HuH-7 (cell line): ENCODE measurements around the gene METTL22.

Source experiments
- DNase-seq: peaks from one replicate; pipeline ENCODE4 v3.0.0; 2011; ENCODE audit warnings: low spot score

Gene METTL22

GRCh38 chr16:8594149-8594666 lies 27.3 kb upstream of the METTL22 start:
- DNase-seq: no peak

GRCh38 chr16:8595783-8596182 lies 25.7 kb upstream of the METTL22 start:
- DNase-seq: no peak

- DNase-seq: no peak
Measured at GRCh38 chr16:8596581-8596980, 24.9 kb upstream of the METTL22 start.

- DNase-seq: no peak
Measured at GRCh38 chr16:8600144-8600775, 21.2 kb upstream of the METTL22 start.

GRCh38 chr16:8605554-8605953 lies 15.9 kb upstream of the METTL22 start:
- no peak for DNase-seq

GRCh38 chr16:8607214-8607613 lies 14.3 kb upstream of the METTL22 start:
- no peak for DNase-seq

- no peak for DNase-seq
Measured at GRCh38 chr16:8611122-8611521, 10.4 kb upstream of the METTL22 start.

GRCh38 chr16:8611886-8612600 lies 9.5 kb upstream of the METTL22 start:
- no peak for DNase-seq

GRCh38 chr16:8614435-8615029 lies 7.0 kb upstream of the METTL22 start:
- no peak for DNase-seq

- DNase-seq: no peak
Measured at GRCh38 chr16:8619671-8620370, 1.7 kb upstream of the METTL22 start.

GRCh38 chr16:8620535-8620934 lies 963 bp upstream of the METTL22 start:
- DNase-seq: no peak

- no peak for DNase-seq
Measured at GRCh38 chr16:8621222-8621571, 301 bp upstream of the METTL22 start.

GRCh38 chr16:8622315-8622656 lies 788 bp downstream of the METTL22 start:
- DNase-seq: peak; percentile 44

GRCh38 chr16:8623634-8624033 lies 2.1 kb downstream of the METTL22 start:
- DNase-seq: no peak

GRCh38 chr16:8625491-8626087 lies 4.1 kb downstream of the METTL22 start:
- DNase-seq: no peak

- DNase-seq: no peak
Measured at GRCh38 chr16:8626946-8627345, 5.4 kb downstream of the METTL22 start.

- no peak for DNase-seq
Measured at GRCh38 chr16:8627456-8627855, 6.0 kb downstream of the METTL22 start.

- DNase-seq: no peak
Measured at GRCh38 chr16:8628981-8629725, 7.7 kb downstream of the METTL22 start.

- DNase-seq: no peak
Measured at GRCh38 chr16:8630255-8630953, 8.9 kb downstream of the METTL22 start.

GRCh38 chr16:8631373-8631772 lies 9.9 kb downstream of the METTL22 start:
- no peak for DNase-seq

- DNase-seq: no peak
Measured at GRCh38 chr16:8631818-8632465, 10.4 kb downstream of the METTL22 start.
